ENCODE data around the gene ANK2. TPM values are rescaled to one million over a fixed set of nuclear protein-coding genes. Genes with fewer than 3 reads are reported as not detected.

ANK2 gene
- total and polyA plus RNA-seq, 2 experiments from 2014 or later, result 7.7 to 40.4 TPM

GRCh38 chr4:113170805-113171468, 121.5 kb downstream of the ANK2 start (continued):
- TF ChIP-seq EZH2phosphoT487 (IDR thresholded peaks at IDR 0.05; ENCODE audit: unreplicated experiment) (no peak), ETS1 (IDR thresholded peaks at IDR 0.05) (no peak), JUNB (IDR thresholded peaks at IDR 0.05; ENCODE audit: unreplicated experiment) (no peak), REST (IDR thresholded peaks at IDR 0.05; ENCODE audit: unreplicated experiment) (no peak), STAT1 (IDR thresholded peaks at IDR 0.05; ENCODE audit: unreplicated experiment) (no peak), EZH2 (IDR thresholded peaks at IDR 0.05; ENCODE audit: low read depth, unreplicated experiment) (no peak), POLR2AphosphoS5 (IDR thresholded peaks at IDR 0.05; ENCODE audit: low read depth) (no peak)

GRCh38 chr4:113173126-113173792, 123.8 kb downstream of the ANK2 start:
- ATAC-seq, result no peak
- H4K20me1 ChIP-seq (replicated peaks; ENCODE audit: insufficient read depth), result no peaks in the 10 kb centered on the region
- peaks cover 26% of the 10 kb centered on the region for H3K4me1 Mint-ChIP-seq
- TF ChIP-seq POLR2AphosphoS5 (IDR thresholded peaks at IDR 0.05; ENCODE audit: low read depth) (no peak), REST (IDR thresholded peaks at IDR 0.05; ENCODE audit: unreplicated experiment) (no peak), CREB1 (CRISPR knock-in tag; IDR thresholded peaks at IDR 0.05; ENCODE audit: low read depth) (no peak), ETS1 (IDR thresholded peaks at IDR 0.05) (no peak), EZH2 (IDR thresholded peaks at IDR 0.05; ENCODE audit: low read depth, unreplicated experiment) (no peak), ZNF331 (CRISPR knock-in tag; IDR thresholded peaks at IDR 0.05; ENCODE audit: low read depth) (no peak)

More at GRCh38 chr4:113173126-113173792, 123.8 kb downstream of the ANK2 start:
- H3K4me3 Mint-ChIP-seq, result no peak overlapping the region
- Histone ChIP-seq H3K4me3 (no peak overlapping the region), H3K27ac (ENCODE audit: low read depth) (no peak overlapping the region), H3K27me3 (ENCODE audit: insufficient read depth) (no peaks in the 10 kb centered on the region), H3K79me2 (replicated peaks; ENCODE audit: insufficient read depth) (no peaks in the 10 kb centered on the region), H3F3A (replicated peaks; ENCODE audit: low read depth) (no peaks in the 10 kb centered on the region), H3K9me2 (ENCODE audit: insufficient read depth) (no peaks in the 10 kb centered on the region), H3K4me2 (no peak overlapping the region), H2AFZ (no peak overlapping the region), H3K36me3 (ENCODE audit: insufficient read depth) (no peaks in the 10 kb centered on the region), H3K4me1 (ENCODE audit: insufficient read depth) (peaks cover 26% of the 10 kb centered on the region)
- no peak for DNase-seq (ENCODE audit: low spot score)
- no peak overlapping the region for H3K27ac Mint-ChIP-seq
- no peaks in the 10 kb centered on the region for H3K27me3 Mint-ChIP-seq (ENCODE audit: insufficient read depth, low read depth, poor library complexity)
- H3K9me3 Mint-ChIP-seq, result no peaks in the 10 kb centered on the region
- H3K36me3 Mint-ChIP-seq (ENCODE audit: low read depth), result peaks cover 5% of the 10 kb centered on the region; the same call in 2 of the 3 replicates
